HUES6 (cell line): ENCODE measurements around the gene RPL13.

Experiments
- H3K27ac ChIP-seq: 2 replicates; pipeline ENCODE4 v1.7.0; 2013; ENCODE audit warnings: low read depth, mild to moderate bottlenecking, low read length, inconsistent platforms
- H3K27me3 ChIP-seq: 2 replicates; pipeline ENCODE4 v1.6.1; 2013; ENCODE audit warnings: low read length; ENCODE audit not compliant: control insufficient read depth, insufficient read depth
- H3K36me3 ChIP-seq: 2 replicates; pipeline ENCODE4 v1.6.1; 2013; ENCODE audit warnings: low read length; ENCODE audit not compliant: control insufficient read depth, insufficient read depth
- H3K4me1 ChIP-seq: 2 replicates; pipeline ENCODE4 v1.6.1; 2013; ENCODE audit warnings: low read length; ENCODE audit not compliant: control insufficient read depth, insufficient read depth
- H3K4me3 ChIP-seq: 2 replicates; pipeline ENCODE4 v1.5.1; 2013; ENCODE audit warnings: low read depth, low read length
- H3K9ac ChIP-seq: one replicate; pipeline ENCODE4 v1.6.1; 2013; ENCODE audit warnings: mild to moderate bottlenecking, low read length
- H3K9me3 ChIP-seq: 2 replicates; pipeline ENCODE4 v1.6.1; 2013; ENCODE audit warnings: low read depth, low read length; ENCODE audit not compliant: control insufficient read depth, insufficient read depth

The RPL13 gene

GRCh38 chr16:89545831-89546574 lies 14.5 kb upstream of the RPL13 start:
- H3K9ac ChIP-seq = no peak overlapping the region
- no peaks in the 10 kb centered on the region for H3K4me1 ChIP-seq
- H3K27ac ChIP-seq = no peak overlapping the region
- no peak overlapping the region for H3K4me3 ChIP-seq
- no peaks in the 10 kb centered on the region for H3K9me3 ChIP-seq
- H3K27me3 ChIP-seq = no peaks in the 10 kb centered on the region
- peaks cover 89% of the 10 kb centered on the region for H3K36me3 ChIP-seq

GRCh38 chr16:89546781-89547180 lies 13.7 kb upstream of the RPL13 start:
- no peak overlapping the region for H3K27ac ChIP-seq
- H3K36me3 ChIP-seq = peaks cover 89% of the 10 kb centered on the region
- no peaks in the 10 kb centered on the region for H3K9me3 ChIP-seq
- H3K4me1 ChIP-seq = no peaks in the 10 kb centered on the region
- no peaks in the 10 kb centered on the region for H3K27me3 ChIP-seq
- H3K4me3 ChIP-seq = no peak overlapping the region
- no peak overlapping the region for H3K9ac ChIP-seq

- H3K27me3 ChIP-seq = no peaks in the 10 kb centered on the region
- H3K4me1 ChIP-seq = no peaks in the 10 kb centered on the region
- peaks cover 90% of the 10 kb centered on the region for H3K36me3 ChIP-seq
- H3K9ac ChIP-seq = no peak overlapping the region
- H3K9me3 ChIP-seq = no peaks in the 10 kb centered on the region
- H3K4me3 ChIP-seq = no peak overlapping the region
- H3K27ac ChIP-seq = no peak overlapping the region
Measured at GRCh38 chr16:89547291-89547690, 13.2 kb upstream of the RPL13 start.

- no peak overlapping the region for H3K27ac ChIP-seq
- no peak overlapping the region for H3K9ac ChIP-seq
- no peaks in the 10 kb centered on the region for H3K4me1 ChIP-seq
- no peaks in the 10 kb centered on the region for H3K27me3 ChIP-seq
- no peak overlapping the region for H3K4me3 ChIP-seq
- no peaks in the 10 kb centered on the region for H3K9me3 ChIP-seq
- H3K36me3 ChIP-seq = peaks cover 92% of the 10 kb centered on the region
Measured at GRCh38 chr16:89547860-89548259, 12.6 kb upstream of the RPL13 start.

- H3K4me1 ChIP-seq = no peaks in the 10 kb centered on the region
- H3K36me3 ChIP-seq = peaks cover 97% of the 10 kb centered on the region
- H3K27ac ChIP-seq = no peak overlapping the region
- no peaks in the 10 kb centered on the region for H3K27me3 ChIP-seq
- no peak overlapping the region for H3K4me3 ChIP-seq
- H3K9ac ChIP-seq = no peak overlapping the region
- no peaks in the 10 kb centered on the region for H3K9me3 ChIP-seq
Measured at GRCh38 chr16:89548344-89549006, 12.0 kb upstream of the RPL13 start.

DNA sequence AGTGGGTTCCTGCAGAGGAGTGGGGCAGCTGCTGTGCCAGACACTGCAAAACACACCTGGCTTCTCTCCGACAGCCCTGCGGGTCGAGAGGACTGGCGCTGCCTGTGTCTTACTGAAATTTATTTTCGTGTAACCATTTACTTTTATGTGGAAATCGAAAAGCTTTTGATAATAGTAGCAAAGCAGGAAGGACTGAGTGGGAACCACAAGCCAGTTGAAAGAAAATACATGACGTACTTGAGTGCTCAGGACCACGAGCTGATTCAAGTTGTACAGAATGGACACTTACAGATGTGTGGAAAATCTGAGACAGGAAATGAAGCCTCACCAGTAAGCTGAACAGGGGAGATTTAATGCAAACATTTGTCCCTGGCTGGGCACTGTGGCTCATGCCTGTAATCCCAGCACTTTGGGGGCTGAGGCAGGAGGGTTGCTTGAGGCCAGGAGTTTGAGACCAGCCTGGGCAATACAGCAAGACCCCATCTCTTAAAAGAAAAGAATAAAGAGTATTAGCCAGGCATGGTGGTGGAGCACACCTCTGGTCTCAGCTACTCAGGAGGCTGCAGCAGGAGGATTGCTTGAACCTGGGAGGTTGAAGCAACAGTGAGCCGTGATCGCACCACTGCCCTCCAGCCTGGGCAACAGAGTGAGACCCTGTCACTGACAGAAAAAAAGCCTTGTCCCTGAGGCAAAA lies 11.3 kb upstream of the RPL13 start:
- no peaks in the 10 kb centered on the region for H3K9me3 ChIP-seq
- H3K4me3 ChIP-seq = no peak overlapping the region
- peaks cover 97% of the 10 kb centered on the region for H3K36me3 ChIP-seq
- H3K27me3 ChIP-seq = no peaks in the 10 kb centered on the region
- H3K27ac ChIP-seq = no peak overlapping the region
- H3K9ac ChIP-seq = no peak overlapping the region
- H3K4me1 ChIP-seq = no peaks in the 10 kb centered on the region

- Histone ChIP-seq H3K4me1 (no peaks in the 10 kb centered on the region), H3K27me3 (no peaks in the 10 kb centered on the region), H3K27ac (no peak overlapping the region), H3K36me3 (peaks cover 96% of the 10 kb centered on the region), H3K4me3 (no peak overlapping the region), H3K9ac (no peak overlapping the region), H3K9me3 (no peaks in the 10 kb centered on the region)
Measured at GRCh38 chr16:89550421-89551007, 10.0 kb upstream of the RPL13 start.

DNA sequence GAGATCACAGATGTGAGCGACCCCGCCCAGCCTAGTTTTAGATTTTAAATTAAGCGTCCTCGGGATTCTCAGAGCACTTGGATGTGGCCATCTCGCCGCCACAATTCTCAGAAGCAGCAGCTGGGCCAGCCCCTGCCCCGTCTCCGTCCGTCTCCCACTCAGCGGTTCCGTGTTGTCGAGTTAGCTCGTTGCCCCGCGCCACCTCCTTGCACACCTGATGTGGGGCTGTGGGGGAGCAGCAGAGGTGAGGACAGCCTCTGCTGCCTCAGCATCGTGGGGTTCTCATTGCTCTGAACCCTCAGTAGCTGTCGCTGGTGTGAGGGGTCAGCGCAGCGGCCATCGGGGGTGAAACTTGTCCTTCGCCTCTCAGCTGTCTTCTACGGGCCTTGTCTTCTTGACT lies 8.2 kb upstream of the RPL13 start:
- H3K36me3 ChIP-seq = peaks cover 96% of the 10 kb centered on the region
- no peak overlapping the region for H3K9ac ChIP-seq
- H3K9me3 ChIP-seq = no peaks in the 10 kb centered on the region
- no peaks in the 10 kb centered on the region for H3K27me3 ChIP-seq
- H3K4me1 ChIP-seq = no peaks in the 10 kb centered on the region
- no peak overlapping the region for H3K27ac ChIP-seq
- no peak overlapping the region for H3K4me3 ChIP-seq

DNA sequence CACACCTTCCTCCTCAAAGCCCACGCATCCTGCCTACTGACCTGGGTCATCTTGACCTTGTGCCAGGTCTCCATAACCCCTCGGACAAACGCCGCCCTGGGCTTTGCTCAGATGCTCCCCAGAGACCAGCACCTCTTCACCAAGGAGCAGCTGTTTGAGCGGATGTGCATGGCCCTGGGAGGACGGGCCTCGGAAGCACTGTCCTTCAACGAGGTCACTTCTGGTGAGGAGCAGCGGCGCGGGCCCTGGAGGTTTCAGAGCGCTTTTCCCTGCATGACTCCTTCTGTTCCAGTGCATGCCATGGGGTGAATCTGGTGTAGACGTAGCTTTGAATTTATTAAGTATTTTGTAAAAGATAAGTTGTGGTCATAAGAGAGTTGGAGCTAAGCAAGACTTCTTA lies 7.6 kb upstream of the RPL13 start:
- H3K36me3 ChIP-seq = peaks cover 96% of the 10 kb centered on the region
- no peak overlapping the region for H3K4me3 ChIP-seq
- no peaks in the 10 kb centered on the region for H3K9me3 ChIP-seq
- no peaks in the 10 kb centered on the region for H3K4me1 ChIP-seq
- no peak overlapping the region for H3K27ac ChIP-seq
- H3K9ac ChIP-seq = no peak overlapping the region
- H3K27me3 ChIP-seq = no peaks in the 10 kb centered on the region

GRCh38 chr16:89553733-89554132 lies 6.7 kb upstream of the RPL13 start:
- Histone ChIP-seq H3K27ac (no peak overlapping the region), H3K36me3 (peaks cover 88% of the 10 kb centered on the region), H3K9ac (no peak overlapping the region), H3K4me1 (no peaks in the 10 kb centered on the region), H3K9me3 (no peaks in the 10 kb centered on the region), H3K4me3 (no peak overlapping the region), H3K27me3 (no peaks in the 10 kb centered on the region)

- Histone ChIP-seq H3K27me3 (no peaks in the 10 kb centered on the region), H3K4me1 (no peaks in the 10 kb centered on the region), H3K9me3 (no peaks in the 10 kb centered on the region), H3K27ac (no peak overlapping the region), H3K36me3 (peaks cover 82% of the 10 kb centered on the region), H3K4me3 (no peak overlapping the region), H3K9ac (no peak overlapping the region)
Measured at GRCh38 chr16:89554343-89554742, 6.1 kb upstream of the RPL13 start.
